22Rv1 (cell line): ENCODE data around the gene MCM5.

Experiments used
- CTCF ChIP-seq: fragments of 450-650 bp; IDR thresholded peaks from 2 replicates; pipeline ENCODE4 v1.5.1; 2017; ENCODE audit warnings: mild to moderate bottlenecking
- ZFX ChIP-seq: fragments of 450-650 bp; IDR thresholded peaks from 2 replicates; pipeline ENCODE4 v1.6.1; 2017; ENCODE audit warnings: antibody characterized with exemption, borderline replicate concordance

DNA sequence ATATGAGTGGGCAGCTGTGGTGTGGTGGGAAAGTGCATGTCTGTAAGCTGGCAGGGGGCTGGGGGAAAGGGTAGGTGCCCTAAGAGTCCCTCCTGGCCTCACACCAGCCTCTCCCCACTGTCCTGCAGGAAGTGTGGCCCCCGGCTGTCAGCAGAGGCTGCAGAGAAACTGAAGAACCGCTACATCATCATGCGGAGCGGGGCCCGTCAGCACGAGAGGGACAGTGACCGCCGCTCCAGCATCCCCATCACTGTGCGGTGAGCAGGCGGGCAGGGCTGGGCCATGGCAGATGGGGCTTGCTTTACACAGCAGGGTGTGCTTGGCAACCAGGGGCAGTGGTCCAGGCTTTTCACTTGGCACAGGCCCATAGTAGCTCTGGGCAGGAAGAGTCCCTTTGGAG lies 19.8 kb downstream of the MCM5 start:
- no peak for TF ChIP-seq CTCF
- no peak for TF ChIP-seq ZFX
